NCI-H460 (cell line): Measurements from ENCODE around the gene VPS4B. TPM values are rescaled to one million over a fixed set of nuclear protein-coding genes. Genes with fewer than 3 reads are reported as not detected.
"Not testable (repeated sequence)": the region's sequence is repeated elsewhere in the genome, so short reads cannot be mapped to it uniquely, and the experiment has no call there.

Experiments used
- DNase-seq: peaks from one replicate; pipeline ENCODE4 v3.0.0-alpha.2; 2016; ENCODE audit warnings: low read depth; ENCODE audit errors: extremely low read depth
- polyA plus RNA-seq: library from polyadenylated mRNA; depleted of rRNA; stranded (reverse); fragments of >200 nt; gene quantifications from 2 replicates; pipeline ENCODE4 v1.2.3, GENCODE V29; 2014; cell fraction: nucleus; rRNA removed
- total RNA-seq: library from RNA; depleted of rRNA; stranded (reverse); fragments of >200 nt; shearing (Covaris generic); gene quantifications from 2 replicates; pipeline ENCODE4 v1.2.3, GENCODE V29; 2014; rRNA removed

The VPS4B gene
- 38.4 and 39.6 TPM in 2 replicates for total RNA-seq
- 12.5 and 21.7 TPM in 2 replicates for polyA plus RNA-seq

DNA sequence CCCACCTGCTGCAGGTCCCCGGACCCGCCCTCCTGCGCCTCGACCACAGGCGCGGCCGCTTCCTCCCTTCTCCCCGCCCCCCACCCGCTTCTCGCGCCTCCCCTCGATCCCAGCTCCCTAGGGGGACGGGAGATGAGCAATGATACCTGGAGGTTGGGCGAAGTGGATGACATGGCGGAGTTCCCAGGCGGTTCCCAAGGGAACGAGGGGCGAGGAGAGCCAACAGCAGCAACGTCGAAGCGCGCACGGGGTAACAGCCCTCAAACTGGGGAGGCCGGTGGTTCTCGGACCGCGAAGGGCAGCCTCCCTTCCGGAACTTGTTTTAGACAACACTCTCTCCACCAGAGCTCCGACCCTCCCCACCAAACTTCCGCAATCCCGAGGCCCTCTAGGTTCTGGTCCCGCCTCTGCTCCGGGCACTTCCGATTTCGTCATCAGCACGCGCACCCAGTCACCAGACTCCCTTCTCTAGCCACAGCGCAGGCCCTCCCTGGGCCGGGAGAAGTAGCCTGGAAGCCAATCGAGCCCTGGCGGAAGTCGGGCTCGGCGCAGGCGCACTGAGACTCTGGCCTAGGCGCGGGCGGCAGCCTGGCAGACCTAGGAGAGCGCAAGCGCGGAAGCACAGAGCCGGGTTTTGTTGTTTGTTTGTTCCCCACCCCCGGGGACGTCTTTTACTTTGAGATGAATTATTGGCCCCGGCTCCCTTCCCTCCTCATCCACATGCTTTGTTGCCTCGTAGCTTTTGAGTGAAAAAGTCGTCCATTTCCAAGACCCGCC is at the start of gene VPS4B:
Gene VPS4B (minus strand): TSS at position 390 of the 777 bp plus-strand sequence. CDS start 217 bp downstream, at position 173.
- DNase-seq: peak; percentile 97

DNA sequence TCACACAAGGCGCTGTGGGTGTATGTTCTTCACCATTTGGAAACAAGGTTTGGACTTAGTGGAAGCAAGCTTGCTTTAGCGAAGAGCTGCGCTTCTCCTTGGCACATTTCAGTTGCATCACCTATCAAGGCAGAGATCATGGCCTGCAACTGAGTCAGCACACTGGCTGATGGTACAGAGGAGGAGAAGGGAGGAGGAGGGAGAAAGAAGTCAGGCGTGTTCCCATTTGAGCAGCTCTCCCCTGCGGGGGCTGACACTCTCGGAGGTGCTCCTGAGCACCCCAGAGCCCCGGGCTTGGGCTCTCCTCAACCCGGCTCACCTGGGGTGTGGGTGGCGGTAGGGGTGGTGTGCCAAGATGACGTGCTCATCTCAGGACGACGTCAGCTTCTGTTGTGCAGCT is 48.5 kb upstream of the VPS4B start:
- DNase-seq: peak; percentile 40

DNA sequence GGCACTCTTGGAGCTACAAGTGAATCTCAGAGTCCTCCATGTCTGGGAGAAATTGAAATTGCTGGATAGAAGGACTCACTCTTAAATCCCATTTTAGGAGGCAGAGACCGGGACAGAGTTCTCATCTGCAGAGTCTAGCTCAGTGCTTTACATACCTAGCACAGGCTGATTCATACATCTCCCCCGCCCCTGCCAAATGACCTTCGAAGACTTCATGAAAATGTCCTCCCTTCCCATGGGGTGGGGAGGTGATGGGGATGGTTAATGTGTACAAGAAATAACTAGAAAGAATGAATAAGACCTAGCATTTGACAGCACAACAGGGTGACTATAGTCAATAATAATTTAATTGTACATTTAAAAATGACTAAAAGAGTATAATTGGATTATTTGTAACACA is 46.3 kb upstream of the VPS4B start:
- no peak for DNase-seq

DNA sequence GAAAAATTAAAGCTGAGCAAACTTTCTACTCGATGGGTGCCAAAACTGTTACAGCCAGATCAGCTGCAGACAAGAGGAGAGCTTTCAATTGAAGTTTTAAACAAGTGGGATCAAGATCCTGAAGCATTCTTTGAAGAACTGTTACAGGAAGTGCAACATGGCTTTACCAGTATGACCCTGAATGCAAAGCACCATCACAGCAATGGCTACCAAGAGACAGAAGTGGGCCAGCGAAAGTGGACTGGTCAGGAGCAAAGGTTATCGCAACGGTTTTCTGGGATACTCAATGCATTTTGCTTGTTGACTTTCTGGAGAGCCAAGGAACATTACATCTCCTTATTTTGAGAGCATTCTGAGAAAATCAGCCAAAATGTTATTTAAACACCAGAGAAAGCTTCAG is 45.4 kb upstream of the VPS4B start:
- DNase-seq: no peak

DNA sequence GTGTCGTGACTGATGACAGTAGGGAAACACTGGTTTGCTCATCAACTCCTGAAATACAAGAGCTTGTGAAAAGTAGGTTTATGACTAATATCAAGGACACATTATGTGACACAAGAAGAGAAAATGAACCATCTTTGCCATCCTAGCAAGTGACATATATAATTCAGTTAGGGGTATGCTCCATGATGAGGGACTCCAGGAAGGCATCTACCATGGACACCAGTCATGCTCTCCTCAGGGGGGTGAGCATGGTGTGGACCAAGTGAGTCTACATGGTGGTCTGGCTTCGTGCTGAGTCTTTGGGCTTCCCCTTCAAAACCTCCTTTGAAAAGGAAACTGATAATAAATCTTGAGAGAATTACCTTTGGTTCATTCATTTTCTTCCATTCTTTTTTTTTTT is 42.8 kb upstream of the VPS4B start:
- no peak for DNase-seq

DNA sequence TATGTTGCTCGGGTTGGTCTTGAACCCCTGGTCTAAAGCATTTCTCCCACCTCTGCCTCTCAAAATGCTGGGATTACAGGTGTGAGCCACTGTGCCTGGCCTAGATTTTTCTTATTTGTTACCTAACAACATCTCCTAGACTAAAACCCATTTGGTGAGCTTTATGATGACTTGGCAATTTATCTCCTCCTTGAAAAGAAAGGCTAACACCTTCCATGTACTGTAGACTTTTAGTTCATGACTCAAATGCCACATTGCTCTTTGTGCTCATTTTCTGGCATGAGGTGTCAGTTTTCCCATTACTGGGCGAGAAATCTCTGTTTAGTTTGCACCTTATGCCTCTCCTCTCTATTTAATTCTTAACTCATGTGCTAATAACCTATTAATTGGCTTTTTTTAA is 42.2 kb upstream of the VPS4B start:
- DNase-seq: no peak

DNA sequence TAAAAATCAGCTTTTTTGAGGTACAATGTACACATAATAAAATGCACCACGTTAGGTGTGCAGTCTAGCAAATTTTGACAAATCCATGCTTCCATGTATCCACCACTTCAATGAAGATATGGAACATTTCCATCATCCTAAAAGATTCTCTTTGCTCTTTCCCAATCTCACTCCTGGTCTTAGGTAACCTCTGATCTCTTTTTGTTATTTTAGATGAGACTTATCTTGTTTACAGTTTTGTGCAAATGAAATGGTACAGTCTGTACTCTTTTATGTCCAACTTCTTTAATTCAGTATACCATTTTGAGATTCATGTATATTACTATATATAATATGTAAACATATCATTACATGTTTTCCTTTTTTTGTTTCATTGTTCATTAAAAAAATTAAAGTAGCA is 38.1 kb upstream of the VPS4B start:
- DNase-seq: no peak

DNA sequence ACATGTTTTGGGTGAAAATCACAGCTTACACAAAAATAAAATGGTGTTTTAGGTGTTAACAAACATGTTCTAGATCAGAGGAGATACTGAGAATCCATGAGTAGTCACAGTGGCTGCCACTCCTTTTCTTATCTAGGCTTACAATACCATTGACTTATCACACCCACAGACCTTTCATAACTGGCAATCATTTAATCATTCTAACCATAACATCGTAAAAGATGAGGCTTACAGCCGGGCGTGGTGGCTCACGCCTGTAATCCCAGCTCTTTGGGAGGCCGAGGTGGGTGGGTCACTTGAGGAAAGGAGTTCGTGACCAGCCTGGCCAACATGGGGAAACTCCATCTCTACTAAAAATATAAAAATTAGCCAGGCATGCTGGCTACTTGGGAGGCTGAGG is 35.7 kb upstream of the VPS4B start:
- no peak for DNase-seq

DNA sequence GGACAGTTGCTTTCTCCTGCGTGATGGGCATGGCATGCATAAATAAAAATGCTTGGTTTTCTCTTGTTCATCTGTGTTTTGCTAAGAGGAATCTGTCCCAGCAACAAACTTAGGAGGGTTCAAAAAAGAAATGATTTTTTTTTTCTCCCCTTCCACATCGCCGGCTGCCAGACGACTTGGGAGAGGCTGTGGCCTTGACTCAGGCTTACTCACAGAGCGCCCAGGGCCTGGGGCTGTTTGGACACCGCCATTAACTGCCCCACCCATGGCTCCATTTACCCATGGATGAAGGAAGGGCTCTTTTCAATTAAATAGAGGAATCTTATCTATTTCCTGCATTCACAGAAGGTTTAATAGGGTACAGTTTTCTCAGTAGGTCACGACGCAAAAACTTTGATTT is 32.2 kb upstream of the VPS4B start:
- DNase-seq: peak; percentile 54

DNA sequence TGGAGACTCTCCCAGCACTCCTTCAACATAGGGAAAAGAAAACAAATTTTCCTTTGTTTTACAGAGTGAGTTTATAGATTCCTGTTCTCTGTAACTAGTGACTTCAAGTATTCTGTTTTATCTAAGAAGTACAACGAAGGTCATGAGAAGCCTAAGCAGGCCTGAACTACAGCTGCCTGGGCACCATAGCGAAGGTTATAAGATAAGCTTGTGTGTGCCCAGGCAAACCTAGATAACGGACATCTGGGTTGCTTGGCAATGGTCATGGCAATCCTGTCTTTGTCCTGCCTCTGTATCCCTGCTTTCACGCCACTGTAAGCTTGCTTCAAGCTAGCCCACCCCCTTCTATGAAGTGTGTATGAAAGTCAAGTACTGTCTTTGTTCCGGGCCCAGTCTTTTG is 30.5 kb upstream of the VPS4B start:
- DNase-seq: not testable (repeated sequence)

DNA sequence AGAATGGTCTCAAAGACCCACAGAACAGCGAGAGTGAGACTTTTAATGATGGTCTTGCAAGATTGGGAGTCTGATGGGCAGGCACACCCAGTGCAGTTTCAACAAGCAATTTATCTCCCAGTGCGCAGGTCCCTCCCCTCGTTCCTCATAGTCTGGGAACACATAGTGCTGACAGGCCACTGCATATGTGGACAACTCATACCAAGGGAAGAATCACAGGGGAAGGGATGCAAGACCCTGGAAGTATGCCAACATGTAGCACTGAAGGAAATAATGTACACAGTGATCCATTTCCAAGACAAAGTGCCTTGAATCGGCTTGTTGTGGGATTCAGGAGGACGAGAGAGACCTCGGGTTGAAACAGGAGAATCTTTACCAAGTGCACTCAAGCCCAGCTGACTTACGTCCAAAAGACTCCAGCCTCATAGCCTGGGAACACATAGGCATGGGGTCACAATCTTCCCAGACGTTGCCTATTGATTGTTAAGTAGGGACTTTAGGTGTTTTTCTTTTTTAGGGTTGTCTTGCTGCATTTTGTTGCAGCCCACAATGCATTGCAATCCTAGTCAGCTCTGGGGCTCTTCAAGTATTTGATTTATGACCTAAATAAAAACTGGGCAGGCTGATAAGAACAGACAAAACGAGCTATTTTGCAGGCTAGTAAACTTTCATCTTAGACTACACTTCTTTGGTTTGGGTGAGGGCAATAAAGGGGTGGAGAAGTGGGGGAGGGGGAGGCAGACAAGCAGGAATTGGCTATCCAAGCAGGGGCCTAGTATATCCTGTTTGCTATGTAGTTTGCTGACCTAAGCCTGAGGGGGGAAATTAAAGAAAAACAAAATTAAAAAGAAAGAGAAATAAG is 29.8 kb upstream of the VPS4B start:
- no peak for DNase-seq

DNA sequence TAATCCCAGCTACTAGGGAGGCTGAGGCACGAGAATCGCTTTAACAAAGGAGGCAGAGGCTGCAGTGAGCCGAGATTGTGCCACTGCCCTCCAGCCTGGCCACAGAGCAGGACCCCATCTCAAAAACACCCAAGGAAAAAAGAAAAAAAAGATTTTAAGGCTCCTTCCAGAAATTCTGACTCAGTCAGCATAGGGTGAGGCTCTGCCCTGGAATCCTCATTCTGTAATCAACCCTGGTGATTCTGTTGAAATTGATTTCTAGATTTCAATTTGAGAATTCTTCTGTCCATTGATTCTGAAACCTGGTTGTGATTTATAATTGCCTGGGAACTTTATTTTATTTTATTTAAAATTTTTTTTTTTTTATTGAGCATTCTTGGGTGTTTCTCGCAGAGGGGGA is 27.1 kb upstream of the VPS4B start:
- no peak for DNase-seq

DNA sequence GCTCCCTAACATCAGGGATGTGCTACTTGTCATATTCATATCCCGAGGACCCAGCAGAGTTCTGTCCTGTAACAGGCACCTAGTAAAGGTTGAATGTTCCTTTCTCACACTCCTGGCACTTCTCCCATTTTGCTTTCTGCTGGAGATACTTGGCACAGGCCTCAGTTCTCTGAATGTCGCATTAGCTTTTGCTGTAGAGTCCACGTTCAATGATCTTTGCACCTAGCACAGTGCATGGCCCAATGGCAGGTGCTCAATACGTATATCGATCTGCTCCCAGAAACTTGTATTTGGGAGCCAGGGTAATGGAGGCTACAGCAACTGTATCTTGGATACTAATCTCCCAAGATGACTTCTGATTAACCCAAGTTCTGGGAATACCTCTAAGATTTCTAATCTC is 24.8 kb upstream of the VPS4B start:
- DNase-seq: no peak

DNA sequence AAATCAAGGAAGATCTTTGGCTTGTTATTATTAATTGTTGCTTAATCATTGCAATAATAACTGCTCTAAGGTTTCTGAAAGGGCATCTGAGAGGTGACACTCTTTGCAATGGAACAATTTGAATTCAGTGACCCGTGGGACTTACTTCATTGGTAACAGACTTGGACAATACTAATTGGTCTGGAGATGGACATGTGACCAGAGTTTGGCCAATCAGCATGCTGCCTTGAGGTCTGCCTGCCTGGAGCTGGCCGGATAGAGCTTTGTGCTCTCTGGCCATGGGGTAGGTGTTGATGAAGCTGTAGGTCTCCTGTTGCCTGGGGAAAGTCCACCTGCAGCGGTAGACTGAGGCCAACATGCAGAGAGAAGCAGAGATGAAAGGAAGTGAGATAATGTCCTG is 24.0 kb upstream of the VPS4B start:
- DNase-seq: no peak

DNA sequence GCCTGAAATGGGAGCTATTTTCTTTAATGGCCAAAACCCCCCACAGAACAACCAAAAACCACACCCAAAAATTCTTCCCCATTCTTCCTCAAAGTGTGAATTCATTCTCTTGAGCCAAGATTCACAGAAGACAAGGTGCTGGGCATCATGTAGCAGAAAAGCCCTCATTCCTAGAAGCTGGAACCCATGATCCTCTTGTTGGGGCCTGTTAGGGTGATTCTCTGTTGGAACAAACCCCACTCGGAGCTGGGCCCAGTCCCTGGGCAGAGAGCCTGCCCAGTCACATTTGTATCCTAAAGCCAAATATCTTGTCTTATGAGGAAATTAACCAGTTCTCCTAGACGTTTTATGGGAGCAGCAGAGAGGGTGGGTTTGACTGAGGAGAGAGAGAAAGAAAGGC is 22.8 kb upstream of the VPS4B start:
- no peak for DNase-seq

DNA sequence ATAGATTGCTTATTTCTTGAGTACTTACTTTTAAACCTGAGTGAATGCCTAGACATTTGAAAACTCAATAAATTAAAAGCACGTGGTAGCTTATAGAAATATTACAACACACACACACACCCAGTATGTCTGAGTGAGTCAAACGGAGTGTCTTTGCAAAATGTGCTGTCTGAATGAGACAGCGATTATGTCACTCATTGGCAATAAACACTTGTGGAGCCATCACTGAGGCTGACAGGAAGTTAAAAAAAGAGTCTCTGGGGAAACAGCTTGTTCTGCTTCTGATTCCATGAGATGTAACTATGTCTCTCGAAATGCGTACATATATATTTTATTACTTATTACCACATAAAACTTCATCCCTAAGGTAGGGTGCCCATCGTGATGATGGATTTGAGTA is 22.3 kb upstream of the VPS4B start:
- DNase-seq: peak; percentile 60

DNA sequence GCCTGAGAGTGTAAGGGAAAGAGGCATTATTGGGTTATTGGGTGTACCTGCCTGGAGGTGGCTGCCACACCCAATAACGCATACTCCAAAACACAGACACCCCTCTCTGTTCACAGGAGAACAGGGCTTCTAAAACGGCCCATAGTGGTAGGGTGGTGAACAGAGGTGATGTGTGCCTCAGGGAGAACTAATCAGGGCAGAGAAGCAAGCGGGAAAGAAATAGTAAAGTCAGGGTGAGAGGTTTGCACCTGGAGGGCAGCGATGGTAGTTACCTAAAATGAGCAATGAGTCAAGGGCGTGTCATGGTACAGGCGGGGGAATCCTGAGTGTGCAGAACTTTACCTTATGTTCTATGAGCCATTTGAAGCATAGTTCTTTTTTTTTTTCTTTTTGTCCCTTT is 21.6 kb upstream of the VPS4B start:
- DNase-seq: no peak

DNA sequence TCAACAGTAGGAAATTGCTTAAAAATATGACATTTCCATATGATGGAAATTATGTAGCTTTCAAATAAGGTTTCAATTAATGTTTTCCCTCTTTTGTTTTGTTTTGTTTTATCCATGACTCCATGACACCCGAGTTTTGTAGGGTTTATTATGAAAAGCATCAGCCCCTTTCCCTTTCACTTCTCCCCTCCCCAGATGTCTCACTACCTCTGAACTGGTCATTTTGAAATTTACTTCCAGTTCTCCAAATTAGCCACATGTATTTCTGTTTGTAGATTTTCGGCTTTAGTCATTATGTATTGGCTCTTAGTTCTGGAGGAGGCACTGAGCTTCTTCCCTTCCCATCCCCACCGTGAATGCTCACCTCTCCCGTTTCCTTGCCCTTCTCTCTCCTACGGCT is 18.6 kb upstream of the VPS4B start:
- no peak for DNase-seq

DNA sequence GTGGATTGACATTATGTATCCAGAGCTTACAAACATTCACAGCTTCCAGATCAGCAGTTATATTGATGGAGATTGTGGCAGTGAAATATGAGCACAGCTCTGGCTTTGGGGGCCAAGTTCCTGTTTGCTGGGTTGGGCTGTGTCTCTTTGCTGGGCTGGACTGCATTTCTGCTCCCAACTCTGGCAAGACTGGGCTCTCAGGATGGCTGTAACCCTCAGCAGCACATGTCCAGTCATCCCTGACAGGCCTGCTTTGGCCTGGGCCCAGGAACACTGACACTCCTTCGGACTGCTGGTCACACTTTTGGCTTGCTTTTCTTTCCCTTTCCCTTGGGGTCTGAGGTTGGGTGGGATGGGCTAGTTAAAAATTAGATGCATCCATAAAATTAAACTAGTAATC is 17.9 kb upstream of the VPS4B start:
- no peak for DNase-seq

DNA sequence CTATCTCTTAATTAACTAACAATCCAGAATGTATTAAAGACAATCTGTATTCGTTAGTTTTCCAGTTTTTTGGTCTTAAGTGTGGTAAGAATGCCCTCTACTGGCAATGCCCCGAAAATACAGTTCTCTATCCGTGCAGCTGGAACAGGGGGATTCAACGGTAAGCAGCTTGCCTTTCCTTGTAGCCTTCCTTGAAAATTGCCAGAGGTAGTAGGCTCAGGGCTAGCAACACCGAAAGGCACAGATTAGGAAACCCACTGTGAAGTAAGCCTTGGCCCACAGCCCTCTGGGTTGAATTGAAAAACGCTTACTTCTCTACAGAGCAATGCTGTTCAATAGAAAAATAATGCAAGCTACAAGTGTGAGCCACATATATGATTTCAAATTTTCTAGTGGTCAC is 17.1 kb upstream of the VPS4B start:
- peak; percentile 45 for DNase-seq

DNA sequence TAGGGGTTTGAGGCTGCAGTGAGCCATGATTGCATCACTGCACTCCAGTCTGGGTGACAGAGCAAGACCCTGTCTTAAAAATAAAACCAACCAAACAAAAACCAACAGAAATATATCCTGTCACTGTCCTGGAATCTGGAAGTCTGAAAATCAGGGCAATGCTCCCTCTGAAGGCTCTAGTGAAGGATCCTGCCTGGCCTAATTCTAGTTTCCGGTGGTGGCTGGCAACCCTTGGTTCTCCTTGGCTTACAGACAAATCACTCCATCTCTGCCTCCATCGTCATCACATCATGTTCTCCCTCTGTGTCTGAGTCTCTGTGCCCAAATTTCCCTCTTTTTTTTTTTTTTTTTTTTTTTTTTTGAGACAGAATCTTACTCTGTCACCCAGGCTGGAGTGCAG is 15.9 kb upstream of the VPS4B start:
- DNase-seq: no peak

DNA sequence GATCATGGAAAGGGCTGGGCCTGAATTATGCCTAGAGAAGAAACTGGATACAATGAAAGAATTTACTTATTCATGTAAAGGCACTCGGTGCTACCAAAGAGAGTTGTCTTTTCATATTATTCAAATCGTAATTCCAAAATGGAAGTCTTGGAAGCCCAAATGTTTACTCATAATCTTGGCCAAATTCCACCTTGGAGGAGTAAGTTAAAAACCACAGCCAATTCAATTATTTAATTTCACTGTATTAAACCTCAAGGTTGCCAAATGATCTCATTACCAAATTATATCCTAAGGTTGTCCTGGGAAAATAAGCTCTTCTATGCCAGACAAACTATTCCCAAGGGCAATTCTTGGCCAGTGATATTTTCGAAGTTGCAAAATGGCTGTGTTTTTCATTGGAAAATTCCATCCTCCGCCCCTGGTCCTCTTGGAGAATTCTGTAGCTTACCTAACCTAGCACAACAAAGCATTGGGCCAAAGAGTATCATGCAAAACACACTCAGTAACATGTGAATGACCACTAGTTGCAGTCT is 11.1 kb upstream of the VPS4B start:
- no peak for DNase-seq
